WERI-Rb-1 (cell line): ENCODE results near the gene PRXL2C.
"Not testable (repeated sequence)": the region's sequence is repeated elsewhere in the genome, so short reads cannot be mapped to it uniquely, and the experiment has no call there.

Experiments used
- DNase-seq: peaks from one replicate; pipeline ENCODE4 v3.0.0-alpha.2; 2020
- H3K27ac ChIP-seq: fragments of 250-450 bp; sonication (Bioruptor Pico); 2 replicates; pipeline ENCODE4 v1.5.1; 2020; ENCODE audit warnings: mild to moderate bottlenecking, moderate library complexity
- H3K27me3 ChIP-seq: fragments of 250-450 bp; sonication (Bioruptor Pico); 2 replicates; pipeline ENCODE4 v1.5.1; 2021; ENCODE audit warnings: mild to moderate bottlenecking, low read depth, moderate library complexity; ENCODE audit not compliant: insufficient read depth, severe bottlenecking
- H3K36me3 ChIP-seq: fragments of 250-450 bp; sonication (Bioruptor Pico); 2 replicates; pipeline ENCODE4 v1.5.1; 2020; ENCODE audit warnings: mild to moderate bottlenecking, moderate library complexity
- H3K4me3 ChIP-seq: 2 replicates; pipeline ENCODE4 v1.5.1; 2011; ENCODE audit warnings: low read depth, mild to moderate bottlenecking, control low read depth, low read length
- H3K9me3 ChIP-seq: fragments of 250-450 bp; sonication (Bioruptor Pico); 2 replicates; pipeline ENCODE4 v1.5.1; 2021; ENCODE audit warnings: mild to moderate bottlenecking, moderate library complexity; ENCODE audit not compliant: severe bottlenecking
- TF ChIP-seq, protein P1 (sequence below): IDR thresholded peaks from 2 replicates; pipeline ENCODE4 v1.5.1; 2011; ENCODE audit warnings: low read depth, mild to moderate bottlenecking, control low read depth, inconsistent platforms, low read length

The PRXL2C gene

DNA sequence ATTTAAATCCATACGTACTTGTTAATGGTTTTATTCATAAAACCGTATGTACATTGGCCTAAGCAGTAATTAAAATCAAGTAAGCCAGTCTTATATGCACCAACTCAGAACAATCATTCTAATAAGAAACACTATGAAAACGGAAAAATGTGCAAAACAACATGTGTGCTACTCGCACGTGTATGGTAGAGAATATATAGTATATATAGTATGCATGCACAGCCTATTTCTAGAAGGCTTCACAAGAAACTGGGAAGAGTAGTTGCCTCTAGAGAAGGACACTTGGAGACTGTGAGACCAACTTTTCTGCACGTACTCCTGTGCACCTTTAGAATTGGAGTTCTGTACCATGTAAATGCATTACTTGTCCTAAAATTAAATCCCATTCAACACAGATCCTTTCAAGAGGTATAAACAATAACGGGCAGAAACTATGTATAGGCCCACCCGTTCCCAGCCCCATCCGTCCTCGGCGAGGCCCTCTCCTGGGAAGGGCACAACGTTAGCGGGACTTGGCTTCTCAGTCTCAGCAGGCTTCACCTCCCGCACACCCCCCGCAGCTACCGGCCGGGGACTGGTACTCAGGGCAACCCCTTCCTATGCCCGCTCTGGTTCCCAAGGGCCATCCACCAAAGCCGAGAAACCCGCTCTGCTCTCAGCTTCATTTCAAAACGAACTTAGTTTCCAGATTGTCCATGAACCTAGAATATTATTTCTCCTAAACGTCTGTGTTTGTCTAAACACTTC, 37.5 kb downstream of the PRXL2C start:
- TF ChIP-seq, protein P1, sequence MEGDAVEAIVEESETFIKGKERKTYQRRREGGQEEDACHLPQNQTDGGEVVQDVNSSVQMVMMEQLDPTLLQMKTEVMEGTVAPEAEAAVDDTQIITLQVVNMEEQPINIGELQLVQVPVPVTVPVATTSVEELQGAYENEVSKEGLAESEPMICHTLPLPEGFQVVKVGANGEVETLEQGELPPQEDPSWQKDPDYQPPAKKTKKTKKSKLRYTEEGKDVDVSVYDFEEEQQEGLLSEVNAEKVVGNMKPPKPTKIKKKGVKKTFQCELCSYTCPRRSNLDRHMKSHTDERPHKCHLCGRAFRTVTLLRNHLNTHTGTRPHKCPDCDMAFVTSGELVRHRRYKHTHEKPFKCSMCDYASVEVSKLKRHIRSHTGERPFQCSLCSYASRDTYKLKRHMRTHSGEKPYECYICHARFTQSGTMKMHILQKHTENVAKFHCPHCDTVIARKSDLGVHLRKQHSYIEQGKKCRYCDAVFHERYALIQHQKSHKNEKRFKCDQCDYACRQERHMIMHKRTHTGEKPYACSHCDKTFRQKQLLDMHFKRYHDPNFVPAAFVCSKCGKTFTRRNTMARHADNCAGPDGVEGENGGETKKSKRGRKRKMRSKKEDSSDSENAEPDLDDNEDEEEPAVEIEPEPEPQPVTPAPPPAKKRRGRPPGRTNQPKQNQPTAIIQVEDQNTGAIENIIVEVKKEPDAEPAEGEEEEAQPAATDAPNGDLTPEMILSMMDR, result no peak
- Histone ChIP-seq H3K4me3 (no peak overlapping the region), H3K27me3 (no peaks in the 10 kb centered on the region), H3K27ac (no peak overlapping the region), H3K36me3 (0 out of 2 replicates have a peak, but pooled peaks cover 4% of the 10 kb centered on the region), H3K9me3 (no peaks in the 10 kb centered on the region)
- no peak for DNase-seq

DNA sequence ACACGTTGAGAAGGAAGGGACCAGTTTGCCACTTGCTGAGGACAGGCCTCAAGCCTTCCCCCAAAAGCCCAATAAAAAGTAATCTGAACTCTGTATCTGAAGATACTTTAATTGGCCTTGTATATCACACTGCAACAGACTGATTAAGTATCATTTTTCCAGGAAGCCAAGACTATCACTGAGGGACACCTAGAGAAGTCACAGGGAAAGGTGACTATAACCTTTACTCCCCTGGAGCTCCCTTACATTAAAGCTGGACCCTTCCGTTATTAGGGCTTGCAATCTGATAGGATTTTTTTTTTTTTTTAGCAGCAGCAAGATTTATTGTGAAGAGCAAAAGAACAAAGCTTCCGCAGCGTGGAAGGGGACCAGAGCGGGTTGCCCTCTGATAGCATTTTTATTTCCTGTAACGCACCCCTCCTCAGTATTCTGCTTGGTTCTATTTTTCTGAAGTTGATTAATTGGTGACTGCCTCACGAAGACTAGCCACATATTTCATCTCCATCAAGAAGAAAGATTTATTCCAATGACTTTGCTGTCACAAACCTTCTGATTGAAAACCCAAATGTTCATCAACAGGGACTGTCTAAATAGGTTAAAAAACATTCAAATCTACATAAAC, 38.2 kb downstream of the PRXL2C start:
- TF ChIP-seq, protein P1, result no peak
- Histone ChIP-seq H3K27ac (no peak overlapping the region), H3K4me3 (no peak overlapping the region), H3K9me3 (no peaks in the 10 kb centered on the region), H3K27me3 (no peaks in the 10 kb centered on the region), H3K36me3 (0 out of 2 replicates have a peak, but pooled peaks cover 4% of the 10 kb centered on the region)
- DNase-seq, result no peak

DNA sequence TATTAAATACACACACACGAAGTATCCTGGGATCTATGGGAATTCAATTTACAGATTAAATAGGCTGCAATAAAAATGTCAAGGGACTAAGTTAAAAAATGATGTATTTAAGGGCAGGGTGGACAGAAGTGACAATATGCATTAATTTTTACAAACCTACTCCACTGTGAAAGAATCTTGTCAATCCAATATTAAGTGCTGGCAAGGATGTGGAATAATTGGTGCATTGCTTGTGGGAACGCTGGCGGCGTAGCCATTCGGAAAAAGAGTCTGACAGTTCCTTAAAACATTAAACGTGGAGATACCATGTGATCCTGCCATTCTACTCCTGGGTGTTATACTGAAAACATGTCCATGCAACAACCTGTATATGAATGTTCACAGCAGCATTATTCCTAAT, 39.7 kb downstream of the PRXL2C start:
- H3K36me3 ChIP-seq, result 0 out of 2 replicates have a peak, but pooled peaks cover 4% of the 10 kb centered on the region
- H3K4me3 ChIP-seq, result no peak overlapping the region
- H3K27ac ChIP-seq, result no peak overlapping the region
- H3K27me3 ChIP-seq, result no peaks in the 10 kb centered on the region
- TF ChIP-seq, protein P1, result no peak
- DNase-seq, result no peak
- no peaks in the 10 kb centered on the region for H3K9me3 ChIP-seq

DNA sequence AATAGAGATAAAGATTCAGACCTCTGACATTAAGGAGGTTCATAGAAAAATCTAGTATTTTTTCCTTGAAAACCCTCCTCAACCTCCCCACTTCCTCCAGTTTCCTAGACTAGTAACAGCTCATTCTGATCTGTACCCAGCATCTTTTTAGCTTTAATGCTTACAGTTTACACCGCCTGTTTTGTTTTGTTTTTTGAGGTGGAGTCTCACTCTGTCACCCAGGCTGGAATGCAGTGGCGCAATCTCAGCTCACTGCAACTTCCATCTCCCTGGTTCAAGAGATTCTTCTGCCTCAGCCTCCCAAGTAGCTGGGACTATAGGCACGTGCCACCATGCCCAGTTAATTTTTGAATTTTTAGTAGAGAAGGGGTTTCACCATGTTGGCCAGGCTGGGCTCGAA, 40.5 kb downstream of the PRXL2C start:
- not testable (repeated sequence) for H3K9me3 ChIP-seq, H3K36me3 ChIP-seq, H3K27ac ChIP-seq, H3K4me3 ChIP-seq, DNase-seq, H3K27me3 ChIP-seq

DNA sequence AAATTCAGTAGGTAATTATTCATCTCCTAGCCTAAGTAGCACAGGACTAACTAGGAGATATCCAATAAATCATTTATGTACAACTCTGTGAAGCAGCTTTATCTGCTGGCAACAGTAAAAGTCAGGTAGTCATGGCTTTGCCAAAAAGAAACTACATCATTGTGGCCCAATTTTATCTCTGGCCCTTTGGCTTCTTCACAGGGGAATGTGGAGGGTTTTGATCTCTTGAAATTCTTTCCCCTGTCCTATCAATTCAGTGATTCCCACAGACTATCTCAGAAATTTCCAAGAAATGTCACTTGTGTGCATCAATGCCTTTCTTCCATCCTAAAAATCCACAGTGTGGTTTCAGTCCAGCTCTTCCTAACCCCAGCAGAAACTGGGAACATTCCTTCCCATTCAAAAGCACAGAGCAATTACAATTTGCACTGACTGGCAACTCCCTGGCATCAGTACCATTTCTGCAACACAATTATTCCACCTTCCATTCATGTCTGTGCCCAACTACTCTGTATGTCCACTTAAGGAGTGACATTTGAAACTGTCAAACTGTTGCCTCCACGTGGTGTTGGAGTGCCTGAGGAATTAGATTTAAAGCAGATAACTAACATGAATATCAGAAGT, 42.0 kb downstream of the PRXL2C start:
- Histone ChIP-seq H3K27me3 (no peaks in the 10 kb centered on the region), H3K4me3 (no peak overlapping the region), H3K9me3 (no peaks in the 10 kb centered on the region), H3K27ac (no peak overlapping the region), H3K36me3 (0 out of 2 replicates have a peak, but pooled peaks cover 3% of the 10 kb centered on the region)
- TF ChIP-seq, protein P1, result no peak
- DNase-seq, result no peak
